Epithelial cell of esophagus (primary cell): ENCODE data around the gene AHNAK.

ENCODE experiments used
- DNase-seq: peaks from one replicate; pipeline ENCODE4 v3.0.0; 2010; ENCODE audit warnings: low read depth
- H3K4me3 ChIP-seq: 2 replicates; pipeline ENCODE4 v1.5.1; 2011; ENCODE audit warnings: mild to moderate bottlenecking, low read length, control low read depth
- CTCF ChIP-seq: IDR thresholded peaks from 2 replicates; pipeline ENCODE4 v1.5.1; 2011; ENCODE audit warnings: low read depth, mild to moderate bottlenecking, low read length, control low read depth, inconsistent platforms; ENCODE audit not compliant: insufficient read depth; ENCODE audit errors: missing control alignments

AHNAK gene

GRCh38 chr11:62444236-62444833 lies 102.3 kb downstream of the AHNAK start:
- H3K4me3 ChIP-seq = peak overlapping the region; percentile 31
- no peak for TF ChIP-seq CTCF
- peak; percentile 23 for DNase-seq

GRCh38 chr11:62443390-62444235 lies 103.0 kb downstream of the AHNAK start:
- DNase-seq = no peak
- H3K4me3 ChIP-seq = peak overlapping the region; percentile 31
- TF ChIP-seq CTCF = no peak

- no peak for DNase-seq
- no peak overlapping the region for H3K4me3 ChIP-seq
- no peak for TF ChIP-seq CTCF
Measured at GRCh38 chr11:62439785-62440602, 106.6 kb downstream of the AHNAK start.

- no peak overlapping the region for H3K4me3 ChIP-seq
- no peak for DNase-seq
- no peak for TF ChIP-seq CTCF
Measured at GRCh38 chr11:62438641-62439040, 108.0 kb downstream of the AHNAK start.

GRCh38 chr11:62437616-62438015 lies 109.0 kb downstream of the AHNAK start:
- no peak for DNase-seq
- H3K4me3 ChIP-seq = no peak overlapping the region
- no peak for TF ChIP-seq CTCF

- DNase-seq = no peak
- no peak overlapping the region for H3K4me3 ChIP-seq
- no peak for TF ChIP-seq CTCF
Measured at GRCh38 chr11:62435846-62436660, 110.6 kb downstream of the AHNAK start.
